Subcutaneous adipose tissue (tissue), 4 donors: Measurements from ENCODE around the gene MRPL45. TPM values are rescaled to one million over a fixed set of nuclear protein-coding genes. Genes with fewer than 3 reads are reported as not detected.

ENCODE experiments used
- total RNA-seq, 4 donors: library from RNA; depleted of rRNA; stranded (reverse); fragments of >200 nt; gene quantifications; one replicate each; pipeline ENCODE4 v1.1.0, GENCODE V29; 2016
- TF ChIP-seq, protein P1 (sequence below): fragments of 450-650 bp; IDR thresholded peaks from one replicate; pipeline ENCODE4 v1.5.1; 2016; ENCODE audit warnings: low read depth, mild to moderate bottlenecking, control low read depth, antibody characterized with exemption, moderate library complexity

MRPL45 gene
- total RNA-seq, 4 donors from 2014 or later, result 31.8 to 40.9 (median 38.5) TPM

DNA sequence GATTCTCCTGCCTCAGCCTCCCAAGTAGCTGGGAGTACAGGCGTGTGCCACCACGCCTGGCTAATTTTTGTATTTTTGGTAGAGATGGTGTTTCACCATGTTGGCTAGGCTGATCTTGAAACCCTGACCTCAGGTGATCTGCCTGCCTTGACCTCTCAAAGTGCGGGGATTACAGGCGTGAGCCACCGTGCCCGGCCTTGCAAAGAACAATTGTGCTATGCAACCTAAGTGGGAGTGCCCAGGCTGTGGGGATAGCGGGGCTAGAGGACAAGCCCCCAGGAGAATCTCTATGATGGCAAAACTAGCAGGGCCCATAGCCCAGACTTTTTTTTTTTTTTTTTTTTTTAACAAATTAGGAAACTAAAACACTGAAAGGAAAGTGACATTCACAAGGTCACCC is 48.8 kb downstream of the MRPL45 start:
- TF ChIP-seq, protein P1, sequence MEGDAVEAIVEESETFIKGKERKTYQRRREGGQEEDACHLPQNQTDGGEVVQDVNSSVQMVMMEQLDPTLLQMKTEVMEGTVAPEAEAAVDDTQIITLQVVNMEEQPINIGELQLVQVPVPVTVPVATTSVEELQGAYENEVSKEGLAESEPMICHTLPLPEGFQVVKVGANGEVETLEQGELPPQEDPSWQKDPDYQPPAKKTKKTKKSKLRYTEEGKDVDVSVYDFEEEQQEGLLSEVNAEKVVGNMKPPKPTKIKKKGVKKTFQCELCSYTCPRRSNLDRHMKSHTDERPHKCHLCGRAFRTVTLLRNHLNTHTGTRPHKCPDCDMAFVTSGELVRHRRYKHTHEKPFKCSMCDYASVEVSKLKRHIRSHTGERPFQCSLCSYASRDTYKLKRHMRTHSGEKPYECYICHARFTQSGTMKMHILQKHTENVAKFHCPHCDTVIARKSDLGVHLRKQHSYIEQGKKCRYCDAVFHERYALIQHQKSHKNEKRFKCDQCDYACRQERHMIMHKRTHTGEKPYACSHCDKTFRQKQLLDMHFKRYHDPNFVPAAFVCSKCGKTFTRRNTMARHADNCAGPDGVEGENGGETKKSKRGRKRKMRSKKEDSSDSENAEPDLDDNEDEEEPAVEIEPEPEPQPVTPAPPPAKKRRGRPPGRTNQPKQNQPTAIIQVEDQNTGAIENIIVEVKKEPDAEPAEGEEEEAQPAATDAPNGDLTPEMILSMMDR, result no peak

DNA sequence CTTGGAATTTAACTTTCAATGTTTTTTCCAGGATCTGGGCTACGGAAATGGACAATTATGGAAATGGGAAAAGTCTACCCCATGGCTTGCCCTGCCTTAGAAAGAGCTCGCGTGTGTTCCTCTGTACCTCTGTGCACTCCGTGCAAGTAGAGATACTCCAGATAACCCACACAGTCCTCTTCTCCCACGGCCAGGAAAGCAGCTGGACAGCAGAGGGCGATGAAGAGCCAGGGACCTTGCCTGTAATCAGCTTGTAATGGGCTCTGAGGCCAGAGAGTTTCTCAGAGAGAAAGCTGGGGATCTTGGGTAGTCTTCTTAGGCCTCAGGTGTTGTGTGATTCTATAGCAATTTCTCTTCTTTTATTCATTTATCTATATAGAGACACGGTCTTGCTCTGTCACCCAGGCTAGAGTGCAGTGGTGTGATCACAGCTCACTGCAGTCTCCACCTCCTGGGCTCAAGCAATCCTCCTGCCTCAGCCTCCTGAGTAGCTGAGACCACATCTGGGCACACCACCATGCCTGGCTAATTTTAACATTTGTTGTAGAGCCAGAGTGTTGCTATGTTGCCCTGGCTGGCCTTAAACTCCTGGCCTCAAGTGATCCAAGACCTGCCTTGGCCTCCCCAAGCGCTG is 52.2 kb downstream of the MRPL45 start:
- TF ChIP-seq, protein P1, result no peak

DNA sequence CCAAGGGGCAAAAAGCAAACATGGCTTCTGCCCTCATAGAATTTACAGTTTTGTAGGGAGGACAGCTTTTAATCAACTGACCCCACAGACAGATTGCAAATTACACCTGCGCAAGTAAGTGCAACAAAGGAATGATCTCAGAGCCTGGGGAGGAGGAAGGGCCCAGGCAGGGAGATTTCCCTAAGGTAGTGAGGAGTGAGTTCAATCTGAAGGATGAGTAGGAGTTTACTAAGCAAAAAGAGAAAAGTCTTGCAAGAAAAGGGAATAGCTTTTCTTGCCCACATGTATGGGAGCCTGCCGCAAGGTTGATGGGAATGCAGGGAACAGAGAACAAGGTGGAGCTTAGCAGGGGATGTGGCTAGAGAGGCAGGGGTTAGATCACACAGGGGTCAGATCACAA is 53.1 kb downstream of the MRPL45 start:
- TF ChIP-seq, protein P1, result no peak

DNA sequence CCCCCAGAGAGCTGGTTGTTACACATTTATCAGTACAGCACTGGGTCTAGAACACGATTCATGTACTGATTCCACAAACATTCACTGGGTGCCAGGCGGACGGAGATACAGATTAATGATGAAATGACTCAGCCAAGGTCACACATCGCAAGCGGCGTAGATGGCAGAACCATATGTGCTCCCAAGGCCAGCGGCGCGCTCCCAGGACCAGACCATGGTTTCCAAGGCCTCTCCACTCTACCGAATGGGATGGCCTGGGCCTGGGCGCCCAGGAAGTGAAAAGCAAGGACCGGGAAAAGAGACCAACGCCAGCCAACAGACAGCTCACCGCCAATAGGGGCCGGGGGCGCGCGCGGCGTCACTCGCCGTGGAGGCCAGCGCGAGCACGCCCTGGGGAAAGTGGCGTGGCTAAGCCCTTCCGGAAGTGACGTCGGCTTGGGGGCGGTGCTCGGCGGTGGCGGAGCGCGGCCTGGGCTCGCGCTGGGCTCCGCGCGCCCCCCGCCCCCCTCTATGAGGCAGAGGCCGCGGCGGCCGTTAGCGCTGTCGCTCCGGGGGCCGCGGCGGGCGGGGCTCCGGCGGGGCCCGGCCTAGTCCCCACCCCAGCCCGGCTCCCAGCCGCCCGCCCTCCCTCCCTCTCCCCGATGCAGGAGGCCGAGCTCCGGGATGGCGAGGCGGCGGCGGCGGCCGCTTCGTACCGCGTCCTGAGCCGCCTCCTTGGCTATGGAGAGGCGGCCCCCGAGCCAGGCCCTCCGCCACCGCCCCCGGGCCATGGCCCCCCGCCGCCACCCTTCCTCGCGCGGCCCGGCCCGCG is 54.6 kb downstream of the MRPL45 start, which contains the start of gene SOCS7:
SOCS7 (plus strand) TSS at position 433 of the 811 bp plus-strand sequence; CDS start at position 642, 209 bp downstream.
- TF ChIP-seq, protein P1, result no peak

DNA sequence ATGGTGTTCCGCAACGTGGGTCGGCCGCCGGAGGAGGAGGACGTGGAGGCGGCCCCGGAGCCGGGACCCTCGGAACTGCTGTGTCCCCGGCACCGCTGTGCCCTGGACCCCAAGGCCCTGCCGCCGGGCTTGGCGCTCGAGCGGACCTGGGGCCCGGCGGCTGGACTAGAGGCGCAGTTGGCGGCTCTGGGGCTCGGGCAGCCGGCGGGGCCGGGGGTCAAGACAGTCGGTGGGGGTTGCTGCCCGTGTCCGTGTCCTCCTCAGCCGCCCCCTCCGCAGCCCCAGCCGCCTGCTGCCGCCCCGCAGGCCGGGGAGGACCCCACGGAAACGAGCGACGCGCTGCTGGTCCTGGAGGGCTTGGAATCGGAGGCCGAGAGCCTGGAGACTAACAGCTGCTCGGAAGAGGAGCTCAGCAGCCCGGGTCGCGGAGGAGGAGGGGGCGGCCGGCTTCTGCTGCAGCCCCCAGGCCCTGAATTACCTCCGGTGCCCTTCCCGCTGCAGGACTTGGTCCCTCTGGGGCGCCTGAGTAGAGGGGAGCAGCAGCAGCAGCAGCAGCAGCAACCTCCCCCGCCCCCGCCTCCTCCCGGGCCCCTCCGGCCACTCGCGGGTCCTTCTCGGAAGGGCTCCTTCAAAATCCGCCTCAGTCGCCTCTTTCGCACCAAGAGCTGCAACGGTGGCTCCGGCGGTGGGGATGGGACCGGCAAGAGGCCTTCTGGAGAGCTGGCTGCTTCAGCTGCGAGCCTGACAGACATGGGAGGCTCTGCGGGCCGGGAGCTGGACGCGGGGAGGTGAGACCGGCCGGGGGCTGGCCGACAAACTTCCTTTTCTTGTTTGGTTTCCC is 55.5 kb downstream of the MRPL45 start:
- TF ChIP-seq, protein P1, result no peak

DNA sequence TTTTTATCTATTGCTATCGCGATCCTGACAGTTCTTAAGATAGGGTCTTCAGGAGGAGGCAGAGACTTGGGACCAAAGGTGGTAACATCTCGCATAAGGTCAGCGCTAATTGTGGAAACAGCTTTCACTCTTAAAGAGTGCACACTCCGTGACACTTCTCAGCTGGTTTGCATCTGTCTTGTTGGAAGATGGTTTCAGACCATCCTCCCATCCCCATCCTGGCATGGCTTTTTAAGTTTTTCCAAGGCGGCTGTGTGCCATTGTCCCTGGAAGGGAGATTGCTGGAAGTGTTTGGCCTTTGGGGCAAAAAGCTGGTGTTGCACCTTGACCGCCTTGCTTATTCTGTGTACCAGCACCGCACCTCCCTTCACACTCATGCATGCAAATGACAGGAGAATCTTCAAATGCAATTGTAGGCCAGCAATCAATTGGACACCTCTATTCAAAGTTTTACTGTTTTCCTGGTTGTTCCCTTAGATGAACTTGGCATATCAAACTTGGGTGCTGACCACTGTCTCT is 56.2 kb downstream of the MRPL45 start:
- TF ChIP-seq, protein P1, result no peak
